ENCODE data around the gene USP48.
A peak's percentile ranks its signal among the peaks of the same experiment; 100 is the strongest.

Gene USP48

GRCh38 chr1:21641076-21641475 is 141.9 kb downstream of the USP48 start:
- H3K27ac ChIP-seq: no peak overlapping the region
- ChIA-PET POLR2A (ENCODE audit: low non-redundant PET) (no interaction called here), CTCF (interaction anchor here (0.6 kb wide), 1 partner anchor 53 kb away, joined by 3 read pairs; no protein-coding TSS in a partner anchor)
- TF ChIP-seq CTCF (conservative IDR thresholded peaks at IDR 0.05; ENCODE audit: low read depth): no peak
- DNase-seq (ENCODE audit: low spot score): no peak

- no peak for DNase-seq (ENCODE audit: low spot score)
- ChIA-PET CTCF (interaction anchor here (0.6 kb wide), 1 partner anchor 52 kb away, joined by 3 read pairs; no protein-coding TSS in a partner anchor), POLR2A (ENCODE audit: low non-redundant PET) (no interaction called here)
- no peak for TF ChIP-seq CTCF (conservative IDR thresholded peaks at IDR 0.05; ENCODE audit: low read depth)
- peak overlapping the region; percentile 85 for H3K27ac ChIP-seq
Observed at GRCh38 chr1:21640653-21641052, 142.3 kb downstream of the USP48 start.

- CTCF ChIA-PET: no interaction called here
- DNase-seq (ENCODE audit: low spot score): no peak
- POLR2A ChIA-PET (ENCODE audit: low non-redundant PET): no interaction called here
- no peak for TF ChIP-seq CTCF (conservative IDR thresholded peaks at IDR 0.05; ENCODE audit: low read depth)
- peak overlapping the region; percentile 85 for H3K27ac ChIP-seq
Observed at GRCh38 chr1:21639594-21640041, 143.3 kb downstream of the USP48 start.

GRCh38 chr1:21638531-21639341 is 144.2 kb downstream of the USP48 start:
- no peak for TF ChIP-seq CTCF (conservative IDR thresholded peaks at IDR 0.05; ENCODE audit: low read depth)
- H3K27ac ChIP-seq: peak overlapping the region; percentile 85
- peak; percentile 90 for DNase-seq (ENCODE audit: low spot score)
- POLR2A ChIA-PET (ENCODE audit: low non-redundant PET): no interaction called here
- CTCF ChIA-PET: interaction anchor here (1.6 kb wide), 1 partner anchor 20 kb away, joined by 13 read pairs; no protein-coding TSS in a partner anchor

GRCh38 chr1:21637514-21637913 is 145.4 kb downstream of the USP48 start:
- ChIA-PET POLR2A (ENCODE audit: low non-redundant PET) (interaction anchor here (0.6 kb wide), 1 partner anchor 420 kb away, joined by 5 read pairs; no protein-coding TSS in a partner anchor), CTCF (interaction anchor here (1.6 kb wide), 1 partner anchor 21 kb away, joined by 13 read pairs; no protein-coding TSS in a partner anchor)
- DNase-seq (ENCODE audit: low spot score): no peak
- H3K27ac ChIP-seq: peak overlapping the region; percentile 85
- no peak for TF ChIP-seq CTCF (conservative IDR thresholded peaks at IDR 0.05; ENCODE audit: low read depth)

GRCh38 chr1:21636029-21636428 is 146.9 kb downstream of the USP48 start:
- H3K27ac ChIP-seq: no peak overlapping the region
- ChIA-PET CTCF (interaction anchor here (0.6 kb wide), 1 partner anchor 90 kb away, joined by 4 read pairs; no protein-coding TSS in a partner anchor), POLR2A (ENCODE audit: low non-redundant PET) (no interaction called here)
- no peak for TF ChIP-seq CTCF (conservative IDR thresholded peaks at IDR 0.05; ENCODE audit: low read depth)
- no peak for DNase-seq (ENCODE audit: low spot score)
